Nephron progenitor cell (in vitro differentiated cells): ENCODE measurements around the gene ARF6.

Experiments used
- DNase-seq: peaks from one replicate; pipeline ENCODE4 v3.0.0; 2021
- H3K27ac Mint-ChIP-seq: 2 replicates; pipeline ENCODE4 v1.8.0; 2021; ENCODE audit warnings: mild to moderate bottlenecking, moderate library complexity, mixed read lengths
- H3K27me3 Mint-ChIP-seq: 2 replicates; pipeline ENCODE4 v1.8.0; 2021; ENCODE audit warnings: mild to moderate bottlenecking, low read depth, mixed read lengths; ENCODE audit not compliant: poor library complexity
- H3K36me3 Mint-ChIP-seq: 2 replicates; pipeline ENCODE4 v1.8.0; 2021; ENCODE audit warnings: low read depth, mixed read lengths
- H3K4me1 Mint-ChIP-seq: 2 replicates; pipeline ENCODE4 v1.8.0; 2021; ENCODE audit warnings: mixed read lengths
- H3K4me3 Mint-ChIP-seq: 2 replicates; pipeline ENCODE4 v1.8.0; 2021; ENCODE audit warnings: mild to moderate bottlenecking, moderate library complexity, mixed read lengths
- H3K9me3 Mint-ChIP-seq: 2 replicates; pipeline ENCODE4 v1.8.0; 2021; ENCODE audit warnings: mild to moderate bottlenecking, moderate library complexity, mixed read lengths
- TF ChIP-seq, protein P1 (sequence below): fragments of 200-600 bp; sonication (generic); IDR thresholded peaks from 2 replicates; pipeline ENCODE4 v1.5.0; 2021; ENCODE audit warnings: antibody characterized with exemption

The ARF6 gene

DNA sequence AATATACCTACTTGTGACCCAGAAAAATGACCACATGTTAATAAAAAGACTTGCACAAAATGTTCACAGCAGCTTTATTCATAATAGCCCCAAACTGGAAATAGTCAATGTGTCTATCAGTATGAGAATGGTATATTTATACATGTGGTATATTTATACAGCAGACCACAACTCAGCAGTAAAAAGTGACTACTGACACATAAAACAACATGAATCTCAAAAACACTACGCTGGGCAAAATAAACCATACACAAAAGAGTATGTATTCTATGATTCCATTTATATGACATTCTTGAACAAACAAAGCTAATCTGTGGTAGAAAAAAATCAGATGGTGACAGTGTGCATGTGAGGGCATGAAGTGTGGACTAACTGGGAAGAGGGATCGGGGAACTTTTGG, 35.1 kb downstream of the ARF6 start:
- no peak overlapping the region for H3K27ac Mint-ChIP-seq
- H3K4me3 Mint-ChIP-seq, result no peak overlapping the region

DNA sequence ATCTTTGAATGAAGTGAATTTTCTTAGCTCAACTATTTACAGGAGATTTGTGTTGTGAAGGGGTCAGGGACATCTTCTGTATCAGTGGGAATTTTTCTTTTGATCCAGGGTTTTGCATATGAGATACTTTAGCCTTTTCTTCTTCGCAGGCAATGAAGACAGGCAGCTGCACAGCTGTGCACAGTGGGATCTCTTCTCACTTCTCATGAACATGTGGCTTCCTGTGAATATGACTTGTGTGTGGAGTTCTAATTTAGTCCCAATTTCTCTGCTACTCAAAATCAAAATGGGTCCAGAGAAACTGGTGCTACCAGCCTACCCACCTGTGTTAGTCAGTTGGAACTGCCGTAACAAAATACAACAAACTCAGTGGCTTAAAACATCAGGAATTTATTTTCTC, 37.8 kb downstream of the ARF6 start:
- H3K4me3 Mint-ChIP-seq, result no peak overlapping the region
- TF ChIP-seq, protein P1, sequence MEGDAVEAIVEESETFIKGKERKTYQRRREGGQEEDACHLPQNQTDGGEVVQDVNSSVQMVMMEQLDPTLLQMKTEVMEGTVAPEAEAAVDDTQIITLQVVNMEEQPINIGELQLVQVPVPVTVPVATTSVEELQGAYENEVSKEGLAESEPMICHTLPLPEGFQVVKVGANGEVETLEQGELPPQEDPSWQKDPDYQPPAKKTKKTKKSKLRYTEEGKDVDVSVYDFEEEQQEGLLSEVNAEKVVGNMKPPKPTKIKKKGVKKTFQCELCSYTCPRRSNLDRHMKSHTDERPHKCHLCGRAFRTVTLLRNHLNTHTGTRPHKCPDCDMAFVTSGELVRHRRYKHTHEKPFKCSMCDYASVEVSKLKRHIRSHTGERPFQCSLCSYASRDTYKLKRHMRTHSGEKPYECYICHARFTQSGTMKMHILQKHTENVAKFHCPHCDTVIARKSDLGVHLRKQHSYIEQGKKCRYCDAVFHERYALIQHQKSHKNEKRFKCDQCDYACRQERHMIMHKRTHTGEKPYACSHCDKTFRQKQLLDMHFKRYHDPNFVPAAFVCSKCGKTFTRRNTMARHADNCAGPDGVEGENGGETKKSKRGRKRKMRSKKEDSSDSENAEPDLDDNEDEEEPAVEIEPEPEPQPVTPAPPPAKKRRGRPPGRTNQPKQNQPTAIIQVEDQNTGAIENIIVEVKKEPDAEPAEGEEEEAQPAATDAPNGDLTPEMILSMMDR, result no peak
- H3K27me3 Mint-ChIP-seq, result no peaks in the 10 kb centered on the region
- H3K27ac Mint-ChIP-seq, result no peak overlapping the region
- H3K4me1 Mint-ChIP-seq, result no peaks in the 10 kb centered on the region
- no peaks in the 10 kb centered on the region for H3K36me3 Mint-ChIP-seq
- no peaks in the 10 kb centered on the region for H3K9me3 Mint-ChIP-seq
- no peak for DNase-seq

More for the DNA sequence above, 35.1 kb downstream of the ARF6 start:
- H3K9me3 Mint-ChIP-seq, result no peaks in the 10 kb centered on the region
- no peak for DNase-seq
- peaks cover 8% of the 10 kb centered on the region for H3K4me1 Mint-ChIP-seq
- TF ChIP-seq, protein P1, result no peak
- H3K27me3 Mint-ChIP-seq, result no peaks in the 10 kb centered on the region
- H3K36me3 Mint-ChIP-seq, result no peaks in the 10 kb centered on the region

GRCh38 chr14:49931523-49931922, 38.6 kb downstream of the ARF6 start:
- H3K9me3 Mint-ChIP-seq, result peaks cover 5% of the 10 kb centered on the region
- no peaks in the 10 kb centered on the region for H3K4me1 Mint-ChIP-seq
- DNase-seq, result no peak
- no peaks in the 10 kb centered on the region for H3K27me3 Mint-ChIP-seq
- H3K36me3 Mint-ChIP-seq, result no peaks in the 10 kb centered on the region
- no peak overlapping the region for H3K27ac Mint-ChIP-seq
- TF ChIP-seq, protein P1, result no peak
- no peak overlapping the region for H3K4me3 Mint-ChIP-seq

- H3K36me3 Mint-ChIP-seq, result no peaks in the 10 kb centered on the region
- peaks cover 18% of the 10 kb centered on the region for H3K9me3 Mint-ChIP-seq
- no peak for DNase-seq
- no peaks in the 10 kb centered on the region for H3K27me3 Mint-ChIP-seq
- no peak overlapping the region for H3K27ac Mint-ChIP-seq
- no peak overlapping the region for H3K4me3 Mint-ChIP-seq
- H3K4me1 Mint-ChIP-seq, result no peaks in the 10 kb centered on the region
- TF ChIP-seq, protein P1, result no peak
Observed at GRCh38 chr14:49933128-49933527, 40.2 kb downstream of the ARF6 start.

DNA sequence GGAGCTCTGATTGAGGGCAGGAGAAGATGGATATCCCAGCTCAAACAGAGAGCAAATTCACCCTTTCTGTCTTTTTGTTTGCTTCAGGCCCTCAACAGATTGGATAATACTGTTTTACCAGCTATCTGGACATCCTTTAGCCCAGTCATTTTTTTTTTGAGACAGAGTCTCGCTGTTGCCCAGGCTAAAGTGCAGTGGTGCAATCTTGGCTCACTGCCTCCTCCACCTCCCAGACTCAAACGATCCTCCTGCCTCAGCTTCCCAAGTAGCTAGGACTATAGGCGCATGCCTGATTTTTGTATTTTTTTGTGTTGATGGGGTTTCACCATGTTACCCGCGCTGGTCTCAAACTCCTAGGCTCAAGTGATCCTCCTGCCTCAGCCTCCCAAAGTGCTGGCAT, 40.8 kb downstream of the ARF6 start:
- Mint-ChIP-seq H3K27me3 (no peaks in the 10 kb centered on the region), H3K4me1 (no peaks in the 10 kb centered on the region), H3K4me3 (no peak overlapping the region), H3K9me3 (peaks cover 23% of the 10 kb centered on the region), H3K27ac (no peak overlapping the region), H3K36me3 (peaks cover 4% of the 10 kb centered on the region)
- TF ChIP-seq, protein P1, result no peak
- DNase-seq, result no peak

- peaks cover 33% of the 10 kb centered on the region for H3K9me3 Mint-ChIP-seq
- H3K4me3 Mint-ChIP-seq, result no peak overlapping the region
- H3K27me3 Mint-ChIP-seq, result no peaks in the 10 kb centered on the region
- H3K4me1 Mint-ChIP-seq, result no peaks in the 10 kb centered on the region
- peaks cover 9% of the 10 kb centered on the region for H3K36me3 Mint-ChIP-seq
- TF ChIP-seq, protein P1, result no peak
- H3K27ac Mint-ChIP-seq, result no peak overlapping the region
- DNase-seq, result no peak
Observed at GRCh38 chr14:49934646-49935045, 41.8 kb downstream of the ARF6 start.
